Islet precursor cell (in vitro differentiated cells): ENCODE data around the gene ZCCHC12.
"Not testable (repeated sequence)": the region's sequence is repeated elsewhere in the genome, so short reads cannot be mapped to it uniquely, and the experiment has no call there.

ENCODE experiments used
- DNase-seq: peaks from one replicate; pipeline ENCODE4 v3.0.0-alpha.2; 2018

Gene ZCCHC12

GRCh38 chrX:118823263-118824172 lies at the start of gene ZCCHC12:
Gene ZCCHC12 (plus strand): TSS chrX:118823824. CDS start chrX:118825245, 1,421 bp downstream.
- peak; percentile 89 for DNase-seq

- DNase-seq, result no peak
Observed at GRCh38 chrX:118779581-118779980, 44.0 kb upstream of the ZCCHC12 start.

GRCh38 chrX:118780509-118780908 lies 43.1 kb upstream of the ZCCHC12 start:
- no peak for DNase-seq

GRCh38 chrX:118780911-118781310 lies 42.7 kb upstream of the ZCCHC12 start:
- no peak for DNase-seq

GRCh38 chrX:118795528-118796280 lies 27.9 kb upstream of the ZCCHC12 start:
- no peak for DNase-seq

GRCh38 chrX:118802857-118803256 lies 20.8 kb upstream of the ZCCHC12 start:
- no peak for DNase-seq

- peak; percentile 62 for DNase-seq
Observed at GRCh38 chrX:118807151-118808017, 16.2 kb upstream of the ZCCHC12 start.

GRCh38 chrX:118817257-118817656 lies 6.4 kb upstream of the ZCCHC12 start:
- not testable (repeated sequence) for DNase-seq

GRCh38 chrX:118824173-118824730 lies 628 bp downstream of the ZCCHC12 start:
- no peak for DNase-seq

- DNase-seq, result no peak
Observed at GRCh38 chrX:118825227-118825626, 1.6 kb downstream of the ZCCHC12 start.

GRCh38 chrX:118839334-118839958 lies 15.8 kb downstream of the ZCCHC12 start:
- DNase-seq, result peak; percentile 79

GRCh38 chrX:118847676-118848075 lies 24.1 kb downstream of the ZCCHC12 start:
- no peak for DNase-seq

GRCh38 chrX:118853596-118853995 lies 30.0 kb downstream of the ZCCHC12 start:
- DNase-seq, result no peak

GRCh38 chrX:118855681-118856310 lies 32.2 kb downstream of the ZCCHC12 start:
- DNase-seq, result no peak

- DNase-seq, result no peak
Observed at GRCh38 chrX:118857006-118857405, 33.4 kb downstream of the ZCCHC12 start.

GRCh38 chrX:118861338-118861737 lies 37.7 kb downstream of the ZCCHC12 start:
- DNase-seq, result no peak

GRCh38 chrX:118862091-118862490 lies 38.5 kb downstream of the ZCCHC12 start:
- DNase-seq, result no peak

- DNase-seq, result no peak
Observed at GRCh38 chrX:118862979-118863378, 39.4 kb downstream of the ZCCHC12 start.

- no peak for DNase-seq
Observed at GRCh38 chrX:118864063-118864635, 40.5 kb downstream of the ZCCHC12 start.

GRCh38 chrX:118865231-118865630 lies 41.6 kb downstream of the ZCCHC12 start:
- DNase-seq, result no peak

- DNase-seq, result no peak
Observed at GRCh38 chrX:118867251-118867650, 43.6 kb downstream of the ZCCHC12 start.
